Neural cell (in vitro differentiated cells): Measurements from ENCODE around the gene RACK1. TPM values are rescaled to one million over a fixed set of nuclear protein-coding genes. Genes with fewer than 3 reads are reported as not detected.
"Not testable (repeated sequence)": the region's sequence is repeated elsewhere in the genome, so short reads cannot be mapped to it uniquely, and the experiment has no call there.

ENCODE experiments used
- H2AFZ ChIP-seq: fragments of 200-600, 300-800 bp; sonication (generic), shearing (Covaris generic); 2 replicates; pipeline ENCODE4 v1.6.0; 2014; ENCODE audit warnings: low read depth, mild to moderate bottlenecking, antibody characterized with exemption, low read length, moderate library complexity
- H3F3A ChIP-seq: fragments of 200-600 bp; shearing (Covaris generic); 2 replicates; pipeline ENCODE4 v1.6.1; 2016; ENCODE audit warnings: mild to moderate bottlenecking, moderate library complexity, mixed read lengths, antibody characterized with exemption, low read length; ENCODE audit not compliant: insufficient read depth, poor library complexity, severe bottlenecking
- H3K27ac ChIP-seq: fragments of 200-600, 300-800 bp; sonication (generic), shearing (Covaris generic); 2 replicates; pipeline ENCODE4 v1.5.1; 2014; ENCODE audit warnings: mild to moderate bottlenecking, low read length, moderate library complexity
- H3K27me3 ChIP-seq: fragments of 300-800, 200-600 bp; sonication (generic), shearing (Covaris generic); 2 replicates; pipeline ENCODE4 v1.6.0; 2014; ENCODE audit warnings: mild to moderate bottlenecking, low read depth, low read length, moderate library complexity; ENCODE audit not compliant: insufficient read depth
- H3K36me3 ChIP-seq: fragments of 300-800, 200-600 bp; sonication (generic), shearing (Covaris generic); 2 replicates; pipeline ENCODE4 v1.5.1; 2014; ENCODE audit warnings: mild to moderate bottlenecking, antibody characterized with exemption, low read length, moderate library complexity; ENCODE audit not compliant: insufficient read depth
- H3K4me2 ChIP-seq: fragments of 300-800, 200-600 bp; sonication (generic), shearing (Covaris generic); 2 replicates; pipeline ENCODE4 v1.6.0; 2014; ENCODE audit warnings: mild to moderate bottlenecking, low read length
- H3K4me3 ChIP-seq: fragments of 300-800, 200-600 bp; sonication (generic), shearing (Covaris generic); 2 replicates; pipeline ENCODE4 v1.5.1; 2014; ENCODE audit warnings: mild to moderate bottlenecking, low read length, moderate library complexity
- H3K79me2 ChIP-seq: fragments of 200-600 bp; shearing (Covaris generic); replicated peaks from 2 replicates; pipeline ENCODE4 v1.6.0; 2014; ENCODE audit warnings: mild to moderate bottlenecking, low read length, moderate library complexity; ENCODE audit not compliant: insufficient read depth
- H3K9ac ChIP-seq: fragments of 300-800, 200-600 bp; sonication (generic), shearing (Covaris generic); 2 replicates; pipeline ENCODE4 v1.6.1; 2016; ENCODE audit warnings: mild to moderate bottlenecking, low read length, mixed read lengths
- H3K9me2 ChIP-seq: fragments of 200-600 bp; shearing (Covaris generic); 2 replicates; pipeline ENCODE4 v1.6.1; 2016; ENCODE audit warnings: mild to moderate bottlenecking, low read length, mixed read lengths; ENCODE audit not compliant: insufficient read depth
- H3K9me3 ChIP-seq: fragments of 200-600, 300-800 bp; sonication (generic), shearing (Covaris generic); 2 replicates; pipeline ENCODE4 v1.6.1; 2016; ENCODE audit warnings: mild to moderate bottlenecking, mixed run types, low read length, moderate library complexity, mixed read lengths
- H4K20me1 ChIP-seq: fragments of 200-600 bp; shearing (Covaris generic); 2 replicates; pipeline ENCODE4 v1.6.1; 2016; ENCODE audit warnings: mild to moderate bottlenecking, mixed run types; ENCODE audit not compliant: insufficient read depth
- EP300 ChIP-seq: fragments of 450-650 bp; conservative IDR thresholded peaks from 2 replicates; pipeline ENCODE4 v1.6.1; 2014; ENCODE audit warnings: antibody characterized with exemption, mild to moderate bottlenecking, moderate library complexity; ENCODE audit not compliant: poor library complexity, severe bottlenecking
- EZH2 ChIP-seq: fragments of 200-600, 300-800 bp; shearing (Covaris generic), sonication (generic); IDR thresholded peaks from 2 replicates; pipeline ENCODE4 v1.6.1; 2014; ENCODE audit warnings: antibody characterized with exemption, low read length, borderline replicate concordance, mild to moderate bottlenecking; ENCODE audit not compliant: insufficient read depth, poor library complexity, severe bottlenecking
- MXI1 ChIP-seq: fragments of 450-650 bp; conservative IDR thresholded peaks from 2 replicates; pipeline ENCODE4 v1.6.1; 2014; ENCODE audit warnings: antibody characterized with exemption, mild to moderate bottlenecking; ENCODE audit not compliant: poor library complexity, severe bottlenecking
- POLR2AphosphoS5 ChIP-seq: IDR thresholded peaks from 2 replicates; pipeline ENCODE4 v1.6.1; 2012
- RAD21 ChIP-seq: fragments of 450-650 bp; conservative IDR thresholded peaks from 2 replicates; pipeline ENCODE4 v1.6.1; 2014; ENCODE audit warnings: antibody characterized with exemption, mild to moderate bottlenecking, moderate library complexity
- SMC3 ChIP-seq: fragments of 450-650 bp; conservative IDR thresholded peaks from 2 replicates; pipeline ENCODE4 v1.6.1; 2014; ENCODE audit warnings: antibody characterized with exemption, mild to moderate bottlenecking, moderate library complexity; ENCODE audit not compliant: poor library complexity
- TAF1 ChIP-seq: IDR thresholded peaks from 2 replicates; pipeline ENCODE4 v1.6.1; 2012; ENCODE audit warnings: low read depth
- polyA plus RNA-seq: library from polyadenylated mRNA; depleted of rRNA; stranded (reverse); fragments of >200 nt; gene quantifications from 2 replicates; pipeline ENCODE4 v1.2.3, GENCODE V29; 2014
- TF ChIP-seq, protein P1 (sequence below): fragments of 450-650 bp; IDR thresholded peaks from 2 replicates; pipeline ENCODE4 v1.5.1; 2014; ENCODE audit warnings: antibody characterized with exemption, mild to moderate bottlenecking, moderate library complexity; ENCODE audit not compliant: poor library complexity, severe bottlenecking
- TF ChIP-seq, protein P2 (sequence below): IDR thresholded peaks from 2 replicates; pipeline ENCODE4 v1.6.1; 2012; ENCODE audit warnings: borderline replicate concordance

Gene RACK1
- polyA plus RNA-seq, 1 donor from 2014 or later = 2,178 TPM

DNA sequence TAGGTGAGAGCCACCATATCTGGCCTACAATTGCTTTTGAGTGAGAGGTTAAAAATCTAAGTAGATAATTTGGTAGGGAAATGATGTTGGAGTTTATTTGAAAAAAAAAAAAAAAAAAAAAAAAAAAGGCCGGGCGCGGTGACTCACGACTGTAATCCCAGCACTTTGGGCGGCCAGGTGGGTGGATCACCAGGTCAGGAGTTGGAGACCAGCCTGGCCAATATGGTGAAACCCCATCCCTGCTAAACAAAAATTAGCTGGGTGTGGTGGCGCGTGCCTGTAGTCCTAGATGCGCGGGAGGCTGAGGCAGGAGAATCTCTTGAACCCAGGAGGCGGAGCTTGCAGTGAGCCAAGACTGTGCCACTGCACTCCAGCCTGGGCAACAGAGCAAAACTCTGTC, 29.5 kb downstream of the RACK1 start:
- H3K79me2 ChIP-seq, H3K9ac ChIP-seq, H3K27ac ChIP-seq, H2AFZ ChIP-seq, H3F3A ChIP-seq, H4K20me1 ChIP-seq, H3K36me3 ChIP-seq, H3K9me2 ChIP-seq, H3K4me3 ChIP-seq, H3K4me2 ChIP-seq, H3K9me3 ChIP-seq: not testable (repeated sequence)
- H3K27me3 ChIP-seq = peaks cover 14% of the 10 kb centered on the region

DNA sequence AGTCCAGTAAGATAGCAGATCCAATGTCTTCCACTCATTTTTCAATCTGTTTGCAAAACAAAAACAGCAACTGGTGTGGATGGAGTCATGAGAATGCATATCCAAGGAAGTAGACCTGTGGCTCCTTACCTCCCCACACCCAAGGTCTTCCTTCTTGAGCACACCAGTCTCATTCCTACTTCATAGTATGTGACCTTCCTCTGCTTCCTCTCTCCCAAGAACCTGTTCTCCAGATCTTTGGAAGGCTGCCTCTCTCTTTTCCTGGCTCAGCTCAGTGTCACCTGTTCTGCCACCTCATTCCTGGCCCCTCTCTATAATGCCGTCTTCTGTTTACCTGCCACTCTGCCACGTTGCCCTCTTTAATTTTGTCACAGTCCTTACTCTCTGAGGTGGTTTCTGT, 30.8 kb downstream of the RACK1 start:
- H3K36me3 ChIP-seq = no peaks in the 10 kb centered on the region
- H2AFZ ChIP-seq = no peak overlapping the region
- H3K27ac ChIP-seq = no peak overlapping the region
- no peak overlapping the region for H3K4me3 ChIP-seq
- H3K27me3 ChIP-seq = peaks cover 14% of the 10 kb centered on the region
- H3K79me2 ChIP-seq = no peaks in the 10 kb centered on the region
- no peaks in the 10 kb centered on the region for H3K9me3 ChIP-seq
- TF ChIP-seq TAF1 = no peak
- no peak for TF ChIP-seq EZH2
- no peak for TF ChIP-seq RAD21
- no peak for TF ChIP-seq MXI1
- TF ChIP-seq POLR2AphosphoS5 = no peak
- TF ChIP-seq, protein P1, sequence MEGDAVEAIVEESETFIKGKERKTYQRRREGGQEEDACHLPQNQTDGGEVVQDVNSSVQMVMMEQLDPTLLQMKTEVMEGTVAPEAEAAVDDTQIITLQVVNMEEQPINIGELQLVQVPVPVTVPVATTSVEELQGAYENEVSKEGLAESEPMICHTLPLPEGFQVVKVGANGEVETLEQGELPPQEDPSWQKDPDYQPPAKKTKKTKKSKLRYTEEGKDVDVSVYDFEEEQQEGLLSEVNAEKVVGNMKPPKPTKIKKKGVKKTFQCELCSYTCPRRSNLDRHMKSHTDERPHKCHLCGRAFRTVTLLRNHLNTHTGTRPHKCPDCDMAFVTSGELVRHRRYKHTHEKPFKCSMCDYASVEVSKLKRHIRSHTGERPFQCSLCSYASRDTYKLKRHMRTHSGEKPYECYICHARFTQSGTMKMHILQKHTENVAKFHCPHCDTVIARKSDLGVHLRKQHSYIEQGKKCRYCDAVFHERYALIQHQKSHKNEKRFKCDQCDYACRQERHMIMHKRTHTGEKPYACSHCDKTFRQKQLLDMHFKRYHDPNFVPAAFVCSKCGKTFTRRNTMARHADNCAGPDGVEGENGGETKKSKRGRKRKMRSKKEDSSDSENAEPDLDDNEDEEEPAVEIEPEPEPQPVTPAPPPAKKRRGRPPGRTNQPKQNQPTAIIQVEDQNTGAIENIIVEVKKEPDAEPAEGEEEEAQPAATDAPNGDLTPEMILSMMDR = no peak
- TF ChIP-seq SMC3 = no peak
- no peak for TF ChIP-seq EP300
- TF ChIP-seq, protein P2, sequence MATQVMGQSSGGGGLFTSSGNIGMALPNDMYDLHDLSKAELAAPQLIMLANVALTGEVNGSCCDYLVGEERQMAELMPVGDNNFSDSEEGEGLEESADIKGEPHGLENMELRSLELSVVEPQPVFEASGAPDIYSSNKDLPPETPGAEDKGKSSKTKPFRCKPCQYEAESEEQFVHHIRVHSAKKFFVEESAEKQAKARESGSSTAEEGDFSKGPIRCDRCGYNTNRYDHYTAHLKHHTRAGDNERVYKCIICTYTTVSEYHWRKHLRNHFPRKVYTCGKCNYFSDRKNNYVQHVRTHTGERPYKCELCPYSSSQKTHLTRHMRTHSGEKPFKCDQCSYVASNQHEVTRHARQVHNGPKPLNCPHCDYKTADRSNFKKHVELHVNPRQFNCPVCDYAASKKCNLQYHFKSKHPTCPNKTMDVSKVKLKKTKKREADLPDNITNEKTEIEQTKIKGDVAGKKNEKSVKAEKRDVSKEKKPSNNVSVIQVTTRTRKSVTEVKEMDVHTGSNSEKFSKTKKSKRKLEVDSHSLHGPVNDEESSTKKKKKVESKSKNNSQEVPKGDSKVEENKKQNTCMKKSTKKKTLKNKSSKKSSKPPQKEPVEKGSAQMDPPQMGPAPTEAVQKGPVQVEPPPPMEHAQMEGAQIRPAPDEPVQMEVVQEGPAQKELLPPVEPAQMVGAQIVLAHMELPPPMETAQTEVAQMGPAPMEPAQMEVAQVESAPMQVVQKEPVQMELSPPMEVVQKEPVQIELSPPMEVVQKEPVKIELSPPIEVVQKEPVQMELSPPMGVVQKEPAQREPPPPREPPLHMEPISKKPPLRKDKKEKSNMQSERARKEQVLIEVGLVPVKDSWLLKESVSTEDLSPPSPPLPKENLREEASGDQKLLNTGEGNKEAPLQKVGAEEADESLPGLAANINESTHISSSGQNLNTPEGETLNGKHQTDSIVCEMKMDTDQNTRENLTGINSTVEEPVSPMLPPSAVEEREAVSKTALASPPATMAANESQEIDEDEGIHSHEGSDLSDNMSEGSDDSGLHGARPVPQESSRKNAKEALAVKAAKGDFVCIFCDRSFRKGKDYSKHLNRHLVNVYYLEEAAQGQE = no peak
- no peak overlapping the region for H3K4me2 ChIP-seq
- H4K20me1 ChIP-seq = no peaks in the 10 kb centered on the region
- H3F3A ChIP-seq = peaks cover 2% of the 10 kb centered on the region
- H3K9me2 ChIP-seq = no peaks in the 10 kb centered on the region
- H3K9ac ChIP-seq = no peak overlapping the region

- Histone ChIP-seq H3K9me2 (no peaks in the 10 kb centered on the region), H4K20me1 (no peaks in the 10 kb centered on the region), H3K9me3 (no peaks in the 10 kb centered on the region), H3F3A (peaks cover 2% of the 10 kb centered on the region), H3K9ac (no peak overlapping the region), H2AFZ (no peak overlapping the region), H3K27ac (no peak overlapping the region), H3K36me3 (no peaks in the 10 kb centered on the region), H3K4me3 (no peak overlapping the region), H3K4me2 (no peak overlapping the region), H3K79me2 (no peaks in the 10 kb centered on the region), H3K27me3 (peaks cover 14% of the 10 kb centered on the region)
- no peak for TF ChIP-seq POLR2AphosphoS5
- no peak for TF ChIP-seq EP300
- TF ChIP-seq EZH2 = no peak
- TF ChIP-seq RAD21 = no peak
- TF ChIP-seq MXI1 = no peak
- TF ChIP-seq, protein P1 = no peak
- TF ChIP-seq TAF1 = no peak
- TF ChIP-seq, protein P2 = no peak
- no peak for TF ChIP-seq SMC3
These were observed 31.6 kb downstream of the RACK1 start for GRCh38 chr5:181212080-181212479.
